Neuronal stem cell (in vitro differentiated cells): Measurements from ENCODE around the gene PPBP.
"Not testable (repeated sequence)": the region's sequence is repeated elsewhere in the genome, so short reads cannot be mapped to it uniquely, and the experiment has no call there.

Experiments used
- DNase-seq: peaks from one replicate; pipeline ENCODE4 v3.0.0-alpha.2; 2013; ENCODE audit warnings: low spot score
- H2AFZ ChIP-seq: one replicate; pipeline ENCODE4 v1.6.1; 2013; ENCODE audit warnings: mild to moderate bottlenecking, low read length, inconsistent platforms
- H2AK5ac ChIP-seq: 2 replicates; pipeline ENCODE4 v1.6.1; 2013; ENCODE audit warnings: low read depth, mild to moderate bottlenecking, inconsistent platforms, low read length, moderate library complexity, mixed read lengths
- H2BK120ac ChIP-seq: 2 replicates; pipeline ENCODE4 v1.6.1; 2013; ENCODE audit warnings: low read depth, mild to moderate bottlenecking, inconsistent platforms, low read length, moderate library complexity, mixed read lengths
- H2BK12ac ChIP-seq: one replicate; pipeline ENCODE4 v1.6.1; 2013; ENCODE audit warnings: low read length, inconsistent platforms
- H2BK15ac ChIP-seq: 2 replicates; pipeline ENCODE4 v1.6.1; 2013; ENCODE audit warnings: mild to moderate bottlenecking, low read length, inconsistent platforms, mixed read lengths
- H2BK5ac ChIP-seq: one replicate; pipeline ENCODE4 v1.6.1; 2013; ENCODE audit warnings: inconsistent platforms, mild to moderate bottlenecking, low read length, moderate library complexity
- H3K14ac ChIP-seq: one replicate; pipeline ENCODE4 v1.6.1; 2013; ENCODE audit warnings: low read length, inconsistent platforms
- H3K18ac ChIP-seq: 2 replicates; pipeline ENCODE4 v1.6.1; 2013; ENCODE audit warnings: low read length, inconsistent platforms
- H3K23ac ChIP-seq: 2 replicates; pipeline ENCODE4 v1.6.1; 2013; ENCODE audit warnings: low read depth, mild to moderate bottlenecking, mixed read lengths, low read length, inconsistent platforms; ENCODE audit not compliant: poor library complexity
- H3K27ac ChIP-seq: replicated peaks from 3 replicates; pipeline ENCODE4 v1.5.1; 2013; ENCODE audit warnings: low read length, inconsistent platforms
- H3K27me3 ChIP-seq, 3 experiments: 2 replicates each; pipeline ENCODE4 v1.6.1; 2013; ENCODE audit warnings: low read length in 3 of 3, mild to moderate bottlenecking in 2 of 3, inconsistent platforms in 1 of 3, low read depth in 1 of 3, mixed read lengths in 1 of 3, moderate library complexity in 1 of 3; ENCODE audit not compliant: control insufficient read depth in 3 of 3, insufficient read depth in 3 of 3
- H3K36me3 ChIP-seq, 2 donors: replicated peaks in 1 of 2; 2 replicates each; pipeline ENCODE4 v1.6.1; 2013; ENCODE audit warnings: low read length in 2 of 2; ENCODE audit not compliant: control insufficient read depth in 2 of 2, insufficient read depth in 2 of 2
- H3K4ac ChIP-seq: 2 replicates; pipeline ENCODE4 v1.6.1; 2013; ENCODE audit warnings: inconsistent platforms, mild to moderate bottlenecking, low read length, moderate library complexity
- H3K4me1 ChIP-seq, 2 donors: 1 replicate in 1 of 2; 2 replicates in 1 of 2; pipeline ENCODE4 v1.6.1; 2013; ENCODE audit warnings: low read length in 2 of 2, low read depth in 1 of 2; ENCODE audit not compliant: control insufficient read depth in 2 of 2, insufficient read depth in 1 of 2
- H3K4me2 ChIP-seq: one replicate; pipeline ENCODE4 v1.6.1; 2013; ENCODE audit warnings: mild to moderate bottlenecking, low read length, inconsistent platforms; ENCODE audit not compliant: insufficient read depth, poor library complexity, severe bottlenecking
- H3K4me3 ChIP-seq, 2 donors: 2 replicates each; pipeline ENCODE4 v1.5.1; 2013; ENCODE audit warnings: low read length in 2 of 2, mild to moderate bottlenecking in 2 of 2, inconsistent platforms in 1 of 2, moderate library complexity in 1 of 2
- H3K79me1 ChIP-seq: one replicate; pipeline ENCODE4 v1.6.1; 2013; ENCODE audit warnings: low read depth, mild to moderate bottlenecking, inconsistent platforms, low read length, moderate library complexity
- H3K9ac ChIP-seq: one replicate; pipeline ENCODE4 v1.6.1; 2013; ENCODE audit warnings: mild to moderate bottlenecking, low read depth, low read length, inconsistent platforms; ENCODE audit not compliant: poor library complexity
- H3K9me3 ChIP-seq, 2 donors: replicated peaks in 1 of 2; 2 replicates each; pipeline versions ENCODE3 to v1.6.1; 2013; ENCODE audit warnings: low read length in 2 of 2, mild to moderate bottlenecking in 2 of 2, inconsistent platforms in 1 of 2, low read depth in 1 of 2, mixed read lengths in 1 of 2, moderate library complexity in 1 of 2; ENCODE audit not compliant: control insufficient read depth in 2 of 2, insufficient read depth in 1 of 2
- H4K8ac ChIP-seq: one replicate; pipeline ENCODE4 v1.6.1; 2013; ENCODE audit warnings: low read depth, mild to moderate bottlenecking, inconsistent platforms, low read length, moderate library complexity
- H4K91ac ChIP-seq: one replicate; pipeline ENCODE4 v1.6.1; 2013; ENCODE audit warnings: low read length, low read depth, mild to moderate bottlenecking, inconsistent platforms; ENCODE audit not compliant: poor library complexity
- WGBS, 2 donors: extraction: QIAGEN DNeasy Blood & Tissue Kit; methylation state at CpG; one replicate each; pipeline ENCODE4 v1.1.7; 2013; ENCODE audit warnings: missing lambda C conversion rate in 2 of 2, mixed read lengths in 1 of 2; ENCODE audit not compliant: insufficient read length in 2 of 2, insufficient replicate concordance in 1 of 2; ENCODE audit errors: extremely low coverage in 2 of 2; 5-methylcytosine and 5-hydroxymethylcytosine counted together

PPBP gene

DNA sequence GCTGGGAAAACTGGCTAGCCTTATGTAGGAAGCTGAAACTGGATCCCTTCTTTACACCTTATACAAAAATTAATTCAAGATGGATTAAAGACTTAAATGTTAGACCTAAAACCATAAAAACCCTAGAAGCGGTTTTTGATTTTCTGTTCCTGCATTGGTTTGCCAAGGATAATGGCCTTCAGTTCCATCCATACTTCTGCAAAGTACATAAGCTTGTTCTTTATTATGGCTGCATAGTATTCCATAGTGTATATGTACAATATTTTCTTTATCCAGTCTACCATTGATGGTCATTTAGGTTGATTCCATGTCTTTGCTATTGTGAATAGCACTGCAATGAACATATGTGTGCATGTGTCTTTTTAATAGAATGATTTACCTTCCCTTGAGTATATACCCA is 28.9 kb downstream of the PPBP start:
- not testable (repeated sequence) for H3K36me3 ChIP-seq, H3K18ac ChIP-seq, H3K4me2 ChIP-seq, H2BK15ac ChIP-seq, H3K9me3 ChIP-seq, H3K14ac ChIP-seq, H4K8ac ChIP-seq, H3K4me3 ChIP-seq, H3K4ac ChIP-seq, H3K27me3 ChIP-seq, H4K91ac ChIP-seq, H2AK5ac ChIP-seq, H3K9ac ChIP-seq, H2BK12ac ChIP-seq, H2BK120ac ChIP-seq, H3K79me1 ChIP-seq, H3K23ac ChIP-seq, H2AFZ ChIP-seq, DNase-seq, H3K27ac ChIP-seq, H3K4me1 ChIP-seq, H2BK5ac ChIP-seq
- no CpG with 5 or more reads among the region's 1 CpG for WGBS, 2 donors

DNA sequence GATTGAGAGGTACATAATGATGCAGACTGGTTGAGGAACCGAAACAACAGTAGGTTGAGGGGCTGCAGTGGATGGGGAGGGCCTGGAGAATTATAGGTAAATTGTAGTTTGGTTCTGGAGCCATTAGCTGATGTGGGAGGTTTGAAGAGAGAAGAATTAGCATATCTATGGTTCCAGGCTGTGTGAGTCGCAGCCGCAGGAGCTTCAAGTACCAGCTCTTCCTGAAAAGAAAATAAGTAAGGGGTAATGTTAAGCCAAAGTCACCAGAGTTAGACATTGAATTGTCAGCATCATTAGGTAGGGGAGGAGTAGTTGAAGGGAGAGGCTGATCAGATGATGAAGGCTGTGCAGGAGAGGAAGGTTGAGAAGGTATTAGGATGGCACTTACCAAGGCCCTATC is 35.6 kb downstream of the PPBP start:
- Histone ChIP-seq H3K79me1 (no peaks in the 10 kb centered on the region), H3K23ac (no peak overlapping the region)

DNA sequence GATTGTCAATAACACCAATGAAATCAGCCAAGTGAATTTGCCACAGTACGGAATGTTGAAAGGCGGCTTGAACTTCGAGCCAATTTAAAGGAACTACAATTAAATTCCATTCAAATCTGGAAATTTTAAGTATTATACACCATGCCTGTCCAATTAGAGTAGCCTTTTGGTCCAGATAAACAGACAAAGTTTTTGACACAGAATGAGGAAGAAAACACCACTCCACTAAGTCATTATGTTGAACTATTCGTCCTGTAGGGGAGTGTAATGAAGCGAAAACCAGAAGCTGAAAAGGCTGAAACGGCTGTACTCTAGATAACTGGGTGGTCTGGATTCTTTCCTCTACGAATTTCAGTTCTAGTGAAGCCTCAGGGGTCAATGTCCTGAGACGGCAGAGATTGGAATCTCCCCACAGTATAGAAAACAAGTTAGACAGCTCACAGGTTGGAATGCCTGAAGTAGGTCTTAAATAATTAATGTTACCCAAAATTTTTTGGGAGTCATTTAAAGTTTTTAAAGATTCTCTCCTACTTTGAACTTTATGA is 37.5 kb downstream of the PPBP start:
- not testable (repeated sequence) for H2BK5ac ChIP-seq, H3K4me2 ChIP-seq, H3K14ac ChIP-seq, H4K8ac ChIP-seq, H3K23ac ChIP-seq, H3K36me3 ChIP-seq, H4K91ac ChIP-seq, H2AK5ac ChIP-seq, H3K79me1 ChIP-seq, H2BK15ac ChIP-seq, H3K27me3 ChIP-seq, H3K4me3 ChIP-seq, H2BK120ac ChIP-seq, H3K27ac ChIP-seq, H3K18ac ChIP-seq, H3K4me1 ChIP-seq, H3K9ac ChIP-seq, H3K9me3 ChIP-seq, H2AFZ ChIP-seq, H2BK12ac ChIP-seq, H3K4ac ChIP-seq
- peak; percentile 20 for DNase-seq
- no CpG with 5 or more reads among the region's 8 CpGs for WGBS, 2 donors

More for the DNA sequence above, 35.6 kb downstream of the PPBP start:
- H3K4me2 ChIP-seq: no peak overlapping the region
- no peak overlapping the region for H3K4me3 ChIP-seq
- H3K27ac ChIP-seq: no peak overlapping the region
- H3K9ac ChIP-seq: no peak overlapping the region
- no peak overlapping the region for H2AK5ac ChIP-seq
- H3K4me1 ChIP-seq: peaks cover 0 to 4% of the 10 kb centered on the region in 2 donors
- H2BK12ac ChIP-seq: no peak overlapping the region
- H4K8ac ChIP-seq: no peak overlapping the region
- no peak overlapping the region for H3K14ac ChIP-seq
- no peak overlapping the region for H3K4ac ChIP-seq
- no peaks in the 10 kb centered on the region for H3K36me3 ChIP-seq
- DNase-seq: no peak
- no peak overlapping the region for H2BK120ac ChIP-seq
- no peak overlapping the region for H2BK5ac ChIP-seq
- H2BK15ac ChIP-seq: no peak overlapping the region
- H2AFZ ChIP-seq: no peak overlapping the region
- no peak overlapping the region for H3K18ac ChIP-seq
- H3K27me3 ChIP-seq: no peaks in the 10 kb centered on the region
- H3K9me3 ChIP-seq: no peaks in the 10 kb centered on the region
- WGBS, 2 donors: no CpG with 5 or more reads among the region's 3 CpGs
- no peak overlapping the region for H4K91ac ChIP-seq

DNA sequence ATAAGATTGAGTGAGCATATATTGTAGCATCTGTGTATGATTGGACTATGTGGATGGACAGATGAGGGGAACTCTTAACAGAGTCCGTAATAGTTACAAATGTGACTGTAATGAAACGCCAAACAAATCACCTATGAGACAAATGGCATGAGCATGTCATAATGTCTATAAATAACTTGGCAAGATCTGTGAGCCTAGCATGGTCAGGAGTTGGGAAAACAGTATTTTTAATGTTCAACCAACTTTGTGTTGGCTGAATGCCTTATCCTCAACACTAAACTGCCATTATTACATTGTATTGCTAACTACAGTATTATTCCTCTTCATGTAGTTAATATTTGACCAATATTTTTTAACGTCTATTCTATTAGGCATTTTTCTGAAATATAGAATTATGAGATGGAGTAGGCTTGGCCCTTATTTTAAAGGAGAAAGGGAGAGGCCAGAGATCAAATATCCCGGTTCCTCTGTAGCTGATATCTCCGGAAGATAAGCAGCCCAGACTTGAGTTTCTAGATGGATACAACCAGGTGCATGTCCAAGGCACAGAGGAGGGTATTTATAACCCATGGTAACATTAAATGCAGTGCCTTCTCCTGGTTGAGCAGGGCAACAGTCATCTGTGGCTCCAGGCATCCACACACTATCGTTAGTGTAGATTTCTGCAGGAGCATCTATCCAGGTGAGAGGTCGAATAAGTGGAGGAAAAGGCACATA is 38.8 kb downstream of the PPBP start:
- no peak overlapping the region for H3K4me2 ChIP-seq
- H3K23ac ChIP-seq: no peak overlapping the region
- H3K18ac ChIP-seq: no peak overlapping the region
- no peak overlapping the region for H3K27ac ChIP-seq
- no peak overlapping the region for H3K4me3 ChIP-seq
- peaks cover 0 to 4% of the 10 kb centered on the region in 2 donors for H3K4me1 ChIP-seq
- no peak overlapping the region for H4K91ac ChIP-seq
- no peak overlapping the region for H2BK5ac ChIP-seq
- no peak for DNase-seq
- H2BK12ac ChIP-seq: no peak overlapping the region
- WGBS, 2 donors: no CpG with 5 or more reads among the region's 7 CpGs
- no peak overlapping the region for H2AK5ac ChIP-seq
- no peak overlapping the region for H4K8ac ChIP-seq
- H3K9me3 ChIP-seq: peaks cover 0 to 1% of the 10 kb centered on the region in 2 donors
- H3K4ac ChIP-seq: no peak overlapping the region
- no peak overlapping the region for H2AFZ ChIP-seq
- H3K79me1 ChIP-seq: no peaks in the 10 kb centered on the region
- H3K9ac ChIP-seq: no peak overlapping the region
- no peak overlapping the region for H2BK120ac ChIP-seq
- H3K27me3 ChIP-seq: peaks cover 0 to 6% (median 0%) of the 10 kb centered on the region in 3 experiments
- no peak overlapping the region for H2BK15ac ChIP-seq
- H3K14ac ChIP-seq: no peak overlapping the region
- no peaks in the 10 kb centered on the region for H3K36me3 ChIP-seq
